MV-4-11 (cell line): ENCODE results near the gene CD2.

Experiments
- DNase-seq: peaks from one replicate; lab custom pipeline; 2025; lab: John Stamatoyannopoulos, UW

CD2 gene

DNA sequence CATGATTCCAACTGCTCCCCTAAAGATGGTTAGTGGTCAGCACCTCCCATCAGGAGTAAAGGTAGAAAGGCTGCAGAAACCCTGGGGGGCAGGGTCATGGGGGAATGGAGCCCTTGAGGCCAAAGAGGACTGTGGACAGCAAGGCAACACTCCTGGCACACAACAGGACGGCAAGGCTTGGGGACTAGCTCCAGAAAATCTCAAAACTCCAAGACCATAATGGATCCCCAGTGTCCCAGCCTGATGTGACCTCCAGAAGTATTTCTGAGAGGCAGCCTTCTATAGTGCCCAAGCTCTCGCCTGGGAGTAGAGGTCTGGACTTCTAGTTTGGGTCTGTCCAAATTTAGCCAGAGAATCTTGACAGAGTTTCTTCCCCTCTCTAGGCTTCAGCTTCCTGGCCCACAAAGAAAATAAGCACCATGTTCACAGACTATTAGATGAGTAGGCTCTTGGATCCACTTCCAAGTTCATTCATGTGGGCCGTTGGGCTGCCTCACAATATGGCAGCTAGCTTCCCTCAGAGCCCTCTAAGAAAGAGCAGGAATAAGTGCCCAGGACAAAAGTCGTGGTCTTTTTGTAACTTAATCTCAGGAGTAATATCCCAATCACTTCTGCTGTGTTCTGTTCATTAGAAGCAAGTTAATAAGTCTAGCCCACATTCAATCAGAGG, 6.9 kb downstream of the CD2 start:
- no peak for DNase-seq

- no peak for DNase-seq
Observed at GRCh38 chr1:116762281-116762680, 8.1 kb downstream of the CD2 start.

DNA sequence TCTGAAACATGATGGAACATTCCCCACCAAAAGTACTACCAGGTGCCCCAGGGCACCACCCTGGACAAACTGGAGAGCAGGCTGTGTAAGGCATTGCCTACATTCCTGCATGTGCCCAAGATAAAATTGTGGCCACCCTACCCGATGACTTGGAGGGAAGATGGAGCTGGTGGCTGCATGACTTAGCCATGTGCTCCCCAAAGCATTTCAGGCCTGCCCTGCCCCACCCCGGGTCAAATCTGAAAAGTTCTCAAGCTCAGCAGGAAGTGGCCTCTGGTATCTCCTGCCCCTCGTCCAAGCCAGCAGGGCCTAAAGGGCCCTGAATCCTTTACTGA, 8.5 kb downstream of the CD2 start:
- no peak for DNase-seq

DNA sequence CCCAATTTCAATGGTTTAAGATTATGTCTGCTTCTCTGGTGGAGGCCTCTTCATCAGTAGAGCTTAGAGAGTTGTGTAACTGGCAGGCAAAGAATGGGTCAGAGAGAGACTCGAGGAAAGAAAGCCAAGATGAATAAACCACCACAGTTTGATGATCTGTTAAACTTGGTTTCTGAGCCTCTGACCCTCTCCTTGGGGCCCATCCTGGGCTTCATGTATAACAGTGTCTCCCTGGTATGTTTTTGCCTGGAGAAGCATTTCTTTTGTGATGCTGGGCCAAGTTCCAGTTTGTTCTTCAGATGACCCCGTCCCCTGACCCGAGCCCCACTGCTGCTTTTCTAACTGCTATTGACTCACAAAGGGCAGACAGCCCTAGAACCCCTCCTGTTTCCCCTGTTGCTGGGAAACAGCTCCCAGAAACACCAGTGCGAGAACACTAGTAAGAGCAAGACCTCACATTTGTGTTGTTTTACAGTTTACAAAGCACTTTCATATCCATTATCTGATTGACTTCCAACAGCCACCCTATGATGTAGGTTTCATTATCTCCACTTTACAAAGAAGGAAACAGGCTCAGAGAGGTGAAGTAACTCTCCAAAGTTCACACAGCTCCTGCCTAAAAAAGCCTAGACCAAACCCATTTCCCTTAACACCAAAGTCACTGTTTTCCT, 9.0 kb downstream of the CD2 start:
- peak; percentile 2 for DNase-seq

DNA sequence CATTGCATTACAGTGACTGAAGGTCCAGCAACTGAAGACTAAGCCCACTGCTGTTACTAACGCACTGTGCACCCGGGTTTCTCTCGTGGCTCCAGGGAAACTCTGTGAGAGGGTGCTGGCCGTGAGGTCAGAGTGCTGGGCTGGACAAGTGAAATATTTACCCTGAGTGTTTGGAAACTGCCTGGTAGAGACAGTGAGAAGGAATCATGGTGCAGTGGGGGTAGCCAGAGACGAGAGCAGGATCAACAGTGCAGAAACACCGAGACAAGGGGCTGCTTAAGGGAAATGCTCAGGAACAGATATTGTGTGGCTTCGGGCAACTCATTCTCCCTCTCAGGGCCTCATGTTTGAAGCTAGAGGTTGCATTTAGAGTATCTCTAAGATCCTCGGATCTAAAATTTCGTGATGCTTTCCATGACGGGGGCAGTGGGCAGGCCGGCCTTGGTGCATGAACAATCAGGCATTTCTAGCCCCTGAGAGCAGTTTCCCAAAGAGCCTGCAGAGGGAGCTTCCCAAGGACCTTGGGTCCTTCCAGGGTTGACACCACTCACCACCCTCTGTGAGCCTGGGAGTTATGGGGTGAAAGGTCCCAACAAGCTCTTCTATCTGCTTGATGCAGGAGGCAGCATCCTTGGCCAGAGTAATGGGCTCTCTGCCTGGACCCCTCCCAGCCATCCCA, 9.7 kb downstream of the CD2 start:
- DNase-seq = peak; percentile 5

DNA sequence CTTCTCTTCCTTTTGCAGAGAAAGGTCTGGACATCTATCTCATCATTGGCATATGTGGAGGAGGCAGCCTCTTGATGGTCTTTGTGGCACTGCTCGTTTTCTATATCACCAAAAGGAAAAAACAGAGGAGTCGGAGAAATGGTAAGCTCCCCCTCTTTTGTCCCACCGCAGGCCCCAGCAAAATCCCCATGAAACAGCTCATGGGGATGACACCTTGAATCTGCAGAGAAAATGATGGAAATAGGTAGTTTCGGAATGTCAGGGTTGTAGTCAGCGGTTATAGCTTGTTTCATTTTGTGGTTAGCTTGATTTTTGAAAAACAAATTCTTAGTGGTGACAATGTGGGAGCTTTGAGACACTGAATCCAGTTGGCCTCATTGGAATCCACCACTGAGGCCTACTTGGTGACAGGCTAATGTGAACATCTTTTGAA, 10.3 kb downstream of the CD2 start:
- no peak for DNase-seq

- no peak for DNase-seq
Observed at GRCh38 chr1:116764906-116765862, 11.0 kb downstream of the CD2 start.

DNA sequence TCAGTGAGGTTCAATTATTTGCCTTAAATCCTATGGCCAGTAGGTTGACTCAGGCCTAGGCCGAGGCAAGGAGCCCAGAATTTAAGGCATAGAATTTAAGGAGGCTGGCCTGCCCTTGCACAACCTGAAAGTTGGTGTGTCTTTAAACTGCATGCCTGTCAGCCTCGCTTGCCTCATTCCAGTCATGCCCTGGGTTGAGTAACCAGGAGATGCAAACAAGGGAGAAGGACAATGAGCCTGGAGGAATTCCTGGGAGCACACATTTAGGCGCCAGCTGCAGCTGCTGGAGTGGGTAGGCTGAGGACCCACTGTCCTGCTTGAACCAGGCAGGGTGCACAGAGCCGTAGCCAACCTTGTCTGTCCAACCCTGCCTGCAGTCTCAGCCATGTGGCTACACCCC, 11.7 kb downstream of the CD2 start:
- DNase-seq = no peak

GRCh38 chr1:116766616-116767469, 12.6 kb downstream of the CD2 start:
- DNase-seq = no peak

- no peak for DNase-seq
Observed at GRCh38 chr1:116767782-116768382, 13.7 kb downstream of the CD2 start.

GRCh38 chr1:116768416-116769103, 14.3 kb downstream of the CD2 start:
- no peak for DNase-seq

DNA sequence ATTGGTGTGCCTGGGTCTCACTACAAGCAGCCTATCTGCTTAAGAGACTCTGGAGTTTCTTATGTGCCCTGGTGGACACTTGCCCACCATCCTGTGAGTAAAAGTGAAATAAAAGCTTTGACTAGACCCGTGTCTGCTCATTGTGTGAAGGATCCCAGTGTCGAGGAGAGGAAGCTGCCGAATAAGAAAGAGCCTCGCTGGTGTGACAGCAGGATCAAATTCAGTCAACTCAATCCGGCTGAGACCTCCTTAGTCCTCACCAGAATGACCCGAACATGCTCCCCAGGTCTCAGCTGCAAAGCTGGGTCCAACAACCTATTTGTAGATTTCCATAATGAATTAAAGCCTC, 14.8 kb downstream of the CD2 start:
- DNase-seq = no peak

DNA sequence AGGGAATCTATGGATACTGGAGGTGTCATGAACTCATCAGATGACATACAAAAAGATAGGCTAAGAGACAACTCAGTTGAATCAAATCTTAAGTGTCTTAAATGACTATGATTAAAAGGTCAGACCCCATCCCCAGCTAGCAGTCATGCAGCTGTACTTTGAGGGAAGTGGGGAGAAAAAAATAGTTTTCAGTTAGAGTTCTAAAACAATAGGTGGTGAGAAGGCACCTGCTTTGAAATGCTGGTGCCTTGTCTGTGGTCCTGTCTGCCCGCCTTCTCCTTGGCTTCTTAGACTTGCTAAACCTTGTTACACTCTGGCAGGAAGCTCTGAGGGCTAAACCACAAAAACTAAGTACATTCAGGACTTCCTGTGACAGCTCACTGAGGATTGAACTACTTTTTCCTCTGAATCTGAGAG, 15.3 kb downstream of the CD2 start:
- DNase-seq = peak; percentile 87

- no peak for DNase-seq
Observed at GRCh38 chr1:116769994-116770393, 15.8 kb downstream of the CD2 start.

- no peak for DNase-seq
Observed at GRCh38 chr1:116770625-116771024, 16.4 kb downstream of the CD2 start.

- DNase-seq = no peak
Observed at GRCh38 chr1:116771997-116772647, 17.9 kb downstream of the CD2 start.

- no peak for DNase-seq
Observed at GRCh38 chr1:116772648-116773045, 18.4 kb downstream of the CD2 start.

DNA sequence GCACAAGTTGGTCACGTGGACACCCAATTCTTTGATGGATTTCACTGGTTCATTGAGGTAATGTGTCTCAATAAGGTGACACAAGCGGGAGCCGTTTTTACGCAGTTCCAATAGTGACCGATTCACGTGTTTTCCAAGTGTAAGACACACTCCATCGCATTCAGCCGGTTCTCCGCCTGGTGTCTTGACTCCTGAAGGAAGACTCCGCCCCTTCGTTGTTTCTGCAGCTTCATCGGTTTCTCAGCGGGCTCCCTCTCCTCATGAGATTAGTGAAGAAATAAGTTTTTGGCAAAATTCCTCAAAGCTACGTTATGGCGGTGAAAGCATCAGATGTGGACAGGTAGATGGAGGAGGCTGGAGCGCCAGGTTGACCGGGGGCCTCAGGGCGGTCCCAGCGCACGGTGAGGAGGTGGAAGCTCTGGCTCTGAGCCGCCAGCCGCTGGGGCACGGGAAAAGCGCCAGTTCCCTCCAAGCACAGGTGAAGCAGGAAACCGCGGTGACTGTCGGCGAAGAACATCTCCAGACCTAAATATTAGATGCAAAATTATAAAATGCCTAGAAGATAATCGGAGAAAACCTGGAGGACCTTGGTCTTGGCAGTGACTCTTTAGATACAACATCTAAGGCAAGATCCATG, 21.0 kb downstream of the CD2 start:
- DNase-seq = no peak
